NCI-H69 (cell line): ENCODE results near the gene HBM.
"Not testable (repeated sequence)": the region's sequence is repeated elsewhere in the genome, so short reads cannot be mapped to it uniquely, and the experiment has no call there.

ENCODE experiments used
- DNase-seq: peaks from one replicate; lab custom pipeline; 2025; lab: John Stamatoyannopoulos, UW

HBM gene

GRCh38 chr16:146646-147045 is 19.1 kb upstream of the HBM start:
- DNase-seq, result no peak

GRCh38 chr16:149024-149660 is 16.6 kb upstream of the HBM start:
- peak; percentile 36 for DNase-seq

- DNase-seq, result no peak
These were observed 13.3 kb upstream of the HBM start, which contains the start of gene HBZ for GRCh38 chr16:152141-153128. Gene HBZ (plus strand): TSS chr16:152644. CDS start chr16:152910, 266 bp downstream.

GRCh38 chr16:153129-153521 is 12.7 kb upstream of the HBM start:
- DNase-seq, result not testable (repeated sequence)

GRCh38 chr16:153550-154216 is 12.1 kb upstream of the HBM start:
- not testable (repeated sequence) for DNase-seq

GRCh38 chr16:154217-155030 is 11.4 kb upstream of the HBM start:
- DNase-seq, result peak; percentile 68

- no peak for DNase-seq
These were observed 10.8 kb upstream of the HBM start for GRCh38 chr16:155031-155398.

- peak; percentile 49 for DNase-seq
These were observed 6.5 kb upstream of the HBM start for GRCh38 chr16:159136-159849.

GRCh38 chr16:160242-160641 is 5.5 kb upstream of the HBM start:
- not testable (repeated sequence) for DNase-seq

GRCh38 chr16:160691-161190 is 5.0 kb upstream of the HBM start:
- no peak for DNase-seq

- DNase-seq, result no peak
These were observed 3.3 kb upstream of the HBM start for GRCh38 chr16:162271-162991.

GRCh38 chr16:163139-163538 is 2.6 kb upstream of the HBM start:
- DNase-seq, result not testable (repeated sequence)

- DNase-seq, result not testable (repeated sequence)
These were observed 2.1 kb upstream of the HBM start for GRCh38 chr16:163696-164095.

- not testable (repeated sequence) for DNase-seq
These were observed 1.5 kb upstream of the HBM start for GRCh38 chr16:164134-164823.

GRCh38 chr16:164827-165538 is 795 bp upstream of the HBM start:
- DNase-seq, result peak; percentile 47

GRCh38 chr16:166375-167121 is 770 bp downstream of the HBM start:
- no peak for DNase-seq

- no peak for DNase-seq
These were observed 1.4 kb downstream of the HBM start for GRCh38 chr16:167122-167690.

- DNase-seq, result peak; percentile 86
These were observed 2.6 kb downstream of the HBM start for GRCh38 chr16:168424-168823.
